A673 (cell line): Measurements from ENCODE around the gene DHDDS. TPM values are rescaled to one million over a fixed set of nuclear protein-coding genes. Genes with fewer than 3 reads are reported as not detected.

ENCODE experiments used
- BruUV-seq: library from RNA; stranded (reverse); fragments of 400-500 nt; replicated peaks from 2 replicates; lab custom pipeline; 2021; lab: Mats Ljungman, UMichigan
- CTCF ChIA-PET: fragments of 300-600 bp; sonication (Branson Sonifier 250); formaldehyde crosslinking; loops from one replicate; lab custom pipeline; 2022; ENCODE audit warnings: antibody characterized with exemption; lab: Charles Lee
- POLR2A ChIA-PET: fragments of 300-600 bp; sonication (Branson Sonifier 250); formaldehyde crosslinking; loops from one replicate; lab custom pipeline; 2022; ENCODE audit warnings: antibody characterized with exemption; ENCODE audit not compliant: low non-redundant PET; lab: Charles Lee
- DNase-seq: peaks from one replicate; pipeline ENCODE4 v3.0.0-alpha.2; 2015; ENCODE audit warnings: low spot score
- H3K27ac ChIP-seq: fragments of 200-600 bp; sonication (generic); 2 replicates; pipeline ENCODE4 v1.5.1; 2016; ENCODE audit warnings: mixed run types, low read depth, mild to moderate bottlenecking, mixed read lengths, antibody characterized with exemption, low read length; ENCODE audit not compliant: poor library complexity, severe bottlenecking
- H3K27me3 ChIP-seq: fragments of 200-600 bp; sonication (generic); replicated peaks from 2 replicates; pipeline ENCODE4 v1.6.1; 2017; ENCODE audit warnings: mixed run types, low read depth, mild to moderate bottlenecking, mixed read lengths, antibody characterized with exemption, low read length; ENCODE audit not compliant: insufficient read depth, poor library complexity
- H3K36me3 ChIP-seq: fragments of 200-600 bp; sonication (generic); 2 replicates; pipeline ENCODE4 v1.6.1; 2016; ENCODE audit warnings: mixed run types, mild to moderate bottlenecking, mixed read lengths, antibody characterized with exemption, low read length; ENCODE audit not compliant: insufficient read depth, poor library complexity, severe bottlenecking
- H3K4me1 ChIP-seq: fragments of 200-600 bp; sonication (generic); 2 replicates; pipeline ENCODE4 v1.6.1; 2017; ENCODE audit warnings: mixed run types, mild to moderate bottlenecking, mixed read lengths, antibody characterized with exemption, low read length; ENCODE audit not compliant: insufficient read depth, poor library complexity, severe bottlenecking
- H3K4me3 ChIP-seq: fragments of 200-600 bp; sonication (generic); 2 replicates; pipeline ENCODE4 v1.5.1; 2016; ENCODE audit warnings: low read depth, mixed run types, mild to moderate bottlenecking, mixed read lengths, low read length; ENCODE audit not compliant: poor library complexity, severe bottlenecking
- H3K9me3 ChIP-seq: fragments of 200-600 bp; sonication (generic); 2 replicates; pipeline ENCODE4 v1.6.1; 2016; ENCODE audit warnings: mixed run types, low read depth, mild to moderate bottlenecking, mixed read lengths, antibody characterized with exemption, low read length; ENCODE audit not compliant: poor library complexity, severe bottlenecking
- EZH2 ChIP-seq: fragments of 200-600 bp; sonication (generic); IDR thresholded peaks from 2 replicates; pipeline ENCODE4 v1.6.1; 2017; ENCODE audit warnings: borderline replicate concordance, low read depth, mild to moderate bottlenecking, mixed read lengths, antibody characterized with exemption, low read length; ENCODE audit not compliant: poor library complexity, severe bottlenecking
- intact Hi-C: fragments of 100-400 bp; cut with micrococcal nuclease; formaldehyde crosslinking; loops from one replicate; pipeline ENCODE4 v1.10.0; 2022; ENCODE audit not compliant: unreplicated experiment
- total RNA-seq: library from RNA; stranded (reverse); gene quantifications from 2 replicates; pipeline ENCODE4 v1.2.3, GENCODE V29; 2021
- TF ChIP-seq, protein P1 (sequence below): fragments of 300-800, 200-600 bp; sonication (generic); conservative IDR thresholded peaks from 2 replicates; pipeline ENCODE4 v1.5.1; 2017; ENCODE audit warnings: low read depth, mild to moderate bottlenecking, antibody characterized with exemption, low read length, moderate library complexity, mixed read lengths

DHDDS gene
- total RNA-seq, 1 experiment from 2014 or later: 50.7 TPM

DNA sequence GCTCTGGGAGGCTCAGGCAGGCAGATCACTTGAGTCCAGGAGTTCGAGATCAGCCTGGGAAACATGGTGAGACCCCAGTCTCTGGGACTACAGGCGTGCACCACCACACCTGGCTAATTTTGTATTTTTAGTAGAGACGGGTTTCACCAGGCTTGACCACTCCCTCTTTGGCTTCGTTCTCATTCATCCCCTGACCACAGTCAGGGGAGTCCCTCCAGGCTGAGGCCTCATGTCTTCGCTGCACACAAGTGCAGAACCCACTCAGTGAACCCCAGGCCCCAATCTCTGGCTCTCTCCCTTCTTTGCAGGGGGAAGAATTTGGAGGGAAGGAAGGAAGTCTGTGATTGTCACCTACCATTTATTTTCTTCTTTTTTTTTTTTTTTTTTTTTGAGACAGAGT, 88.2 kb downstream of the DHDDS start:
- CTCF ChIA-PET: no interaction called here
- H3K9me3 ChIP-seq: no peaks in the 10 kb centered on the region

More for the DNA sequence above, 88.2 kb downstream of the DHDDS start:
- intact Hi-C loops: no loop called here
- BruUV-seq: no TSS peak
- Histone ChIP-seq H3K27ac (no peak overlapping the region), H3K4me1 (no peaks in the 10 kb centered on the region), H3K36me3 (no peaks in the 10 kb centered on the region), H3K4me3 (no peak overlapping the region), H3K27me3 (peaks cover 3% of the 10 kb centered on the region)
- POLR2A ChIA-PET: no interaction called here
- TF ChIP-seq, protein P1, sequence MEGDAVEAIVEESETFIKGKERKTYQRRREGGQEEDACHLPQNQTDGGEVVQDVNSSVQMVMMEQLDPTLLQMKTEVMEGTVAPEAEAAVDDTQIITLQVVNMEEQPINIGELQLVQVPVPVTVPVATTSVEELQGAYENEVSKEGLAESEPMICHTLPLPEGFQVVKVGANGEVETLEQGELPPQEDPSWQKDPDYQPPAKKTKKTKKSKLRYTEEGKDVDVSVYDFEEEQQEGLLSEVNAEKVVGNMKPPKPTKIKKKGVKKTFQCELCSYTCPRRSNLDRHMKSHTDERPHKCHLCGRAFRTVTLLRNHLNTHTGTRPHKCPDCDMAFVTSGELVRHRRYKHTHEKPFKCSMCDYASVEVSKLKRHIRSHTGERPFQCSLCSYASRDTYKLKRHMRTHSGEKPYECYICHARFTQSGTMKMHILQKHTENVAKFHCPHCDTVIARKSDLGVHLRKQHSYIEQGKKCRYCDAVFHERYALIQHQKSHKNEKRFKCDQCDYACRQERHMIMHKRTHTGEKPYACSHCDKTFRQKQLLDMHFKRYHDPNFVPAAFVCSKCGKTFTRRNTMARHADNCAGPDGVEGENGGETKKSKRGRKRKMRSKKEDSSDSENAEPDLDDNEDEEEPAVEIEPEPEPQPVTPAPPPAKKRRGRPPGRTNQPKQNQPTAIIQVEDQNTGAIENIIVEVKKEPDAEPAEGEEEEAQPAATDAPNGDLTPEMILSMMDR: no peak
- TF ChIP-seq EZH2: no peak
- DNase-seq: no peak

Other genes with a start within 250 kb of the DHDDS start
- gene CATSPER4, start 241.7 kb upstream of the DHDDS start, total RNA-seq: not detected in 2 replicates
- 51.3 and 51.5 TPM in 2 replicates for gene CEP85, start 198.1 kb upstream of the DHDDS start, total RNA-seq
- 133 and 138 TPM in 2 replicates for gene SH3BGRL3, start 152.2 kb upstream of the DHDDS start, total RNA-seq
- 22.1 and 25.4 TPM in 2 replicates for gene UBXN11, start 125.7 kb upstream of the DHDDS start, total RNA-seq
- not detected in 2 replicates for gene CD52, start 114.4 kb upstream of the DHDDS start, total RNA-seq
- not detected in 2 replicates for gene CRYBG2, start 78.2 kb upstream of the DHDDS start, total RNA-seq
- not detected in 2 replicates for gene ZNF683, start 59.6 kb upstream of the DHDDS start, total RNA-seq
- 0.15 and 0.39 TPM in 2 replicates for gene LIN28A, start 21.5 kb upstream of the DHDDS start, total RNA-seq
- 1,074 and 1,080 TPM in 2 replicates for gene HMGN2, start 40.1 kb downstream of the DHDDS start, total RNA-seq
- 6.3 and 8.8 TPM in 2 replicates for gene RPS6KA1, start 97.4 kb downstream of the DHDDS start, total RNA-seq